SK-N-SH (cell line): Measurements from ENCODE around the gene TXN2. TPM values are rescaled to one million over a fixed set of nuclear protein-coding genes. Genes with fewer than 3 reads are reported as not detected.
A peak's percentile ranks its signal among the peaks of the same experiment; 100 is the strongest.

ENCODE experiments used
- CTCF ChIA-PET: fragments of 300-600, 350-600 bp; formaldehyde crosslinking; extraction: SDS; loops from one replicate; lab custom pipeline; 2021; lab: Yijun Ruan, JAX
- POLR2A ChIA-PET: fragments of 350-600 bp; sonication (Branson Sonifier 250); formaldehyde crosslinking; extraction: SDS; loops from one replicate; lab custom pipeline; 2020; ENCODE audit warnings: antibody characterized with exemption, inconsistent platforms; lab: Yijun Ruan, JAX
- DNase-seq: peaks from one replicate; pipeline ENCODE4 v3.0.0; 2012
- H2AFZ ChIP-seq: fragments of 200-600 bp; sonication (generic); 2 replicates; pipeline ENCODE4 v1.8.1; 2016; ENCODE audit warnings: antibody characterized with exemption, mild to moderate bottlenecking, low read depth
- H3F3A ChIP-seq: fragments of 200-600 bp; sonication (generic); replicated peaks from 2 replicates; pipeline ENCODE3; 2016; ENCODE audit warnings: antibody characterized with exemption, mild to moderate bottlenecking; ENCODE audit not compliant: insufficient read depth
- H3K27ac ChIP-seq, 2 experiments: fragments of 200-500 bp in 1 of 2; fragments of 200-600 bp in 1 of 2; sonication (Bioruptor generic) in 1 of 2; sonication (generic), shearing (Covaris generic) in 1 of 2; 2 replicates each; pipeline versions ENCODE4 v1.5.1 to v1.6.1; 2014 to 2016; ENCODE audit warnings: low read depth in 2 of 2, inconsistent platforms in 1 of 2, low read length in 1 of 2, mild to moderate bottlenecking in 1 of 2, mixed read lengths in 1 of 2
- H3K27me3 ChIP-seq: fragments of 200-600 bp; sonication (generic), shearing (Covaris generic); 2 replicates; pipeline ENCODE4 v1.6.1; 2016; ENCODE audit warnings: mixed run types; ENCODE audit not compliant: insufficient read depth
- H3K36me3 ChIP-seq, 2 experiments: fragments of 200-500 bp in 1 of 2; fragments of 200-600 bp in 1 of 2; sonication (Bioruptor generic) in 1 of 2; sonication (generic) in 1 of 2; replicated peaks in 1 of 2; 2 replicates each; pipeline versions ENCODE3 to v1.5.1; 2014 to 2016; ENCODE audit warnings: low read length in 1 of 2, mild to moderate bottlenecking in 1 of 2; ENCODE audit not compliant: insufficient read depth in 2 of 2, control insufficient read depth in 1 of 2
- H3K4me1 ChIP-seq, 2 experiments: fragments of 200-500 bp in 1 of 2; fragments of 200-600 bp in 1 of 2; sonication (Bioruptor generic) in 1 of 2; sonication (generic), shearing (Covaris generic) in 1 of 2; 2 replicates each; pipeline versions ENCODE4 v1.5.1 to v1.6.1; 2014 to 2016; ENCODE audit warnings: low read depth in 1 of 2, low read length in 1 of 2, mixed run types in 1 of 2; ENCODE audit not compliant: insufficient read depth in 2 of 2, control insufficient read depth in 1 of 2
- H3K4me2 ChIP-seq: fragments of 200-600 bp; sonication (generic), shearing (Covaris generic); 2 replicates; pipeline ENCODE4 v1.6.1; 2017; ENCODE audit warnings: mixed run types
- H3K4me3 ChIP-seq, 2 experiments: fragments of 200-500 bp in 1 of 2; fragments of 200-600 bp in 1 of 2; sonication (Bioruptor generic) in 1 of 2; sonication (generic), shearing (Covaris generic) in 1 of 2; 2 replicates each; pipeline versions ENCODE4 v1.5.1 to v1.8.1; 2014 to 2016; ENCODE audit warnings: low read depth in 2 of 2, inconsistent platforms in 1 of 2, low read length in 1 of 2, mild to moderate bottlenecking in 1 of 2, mixed read lengths in 1 of 2, moderate library complexity in 1 of 2
- H3K79me2 ChIP-seq: fragments of 200-600 bp; sonication (generic); 2 replicates; pipeline ENCODE4 v1.8.1; 2017; ENCODE audit warnings: mild to moderate bottlenecking; ENCODE audit not compliant: insufficient read depth
- H3K9ac ChIP-seq: fragments of 200-600 bp; sonication (generic); 2 replicates; pipeline ENCODE4 v1.6.1; 2017; ENCODE audit warnings: mixed run types
- H3K9me2 ChIP-seq: fragments of 200-600 bp; sonication (generic); 2 replicates; pipeline ENCODE4 v1.6.1; 2017; ENCODE audit warnings: mixed run types
- H3K9me3 ChIP-seq: fragments of 200-600 bp; sonication (generic); 2 replicates; pipeline ENCODE4 v1.6.1; 2017; ENCODE audit warnings: mixed run types, mild to moderate bottlenecking, moderate library complexity
- H4K20me1 ChIP-seq: fragments of 200-600 bp; sonication (generic); 2 replicates; pipeline ENCODE4 v1.6.1; 2017; ENCODE audit warnings: mild to moderate bottlenecking, mixed run types; ENCODE audit not compliant: insufficient read depth
- CHD2 ChIP-seq: fragments of 150-350 bp; IDR thresholded peaks from 2 replicates; pipeline ENCODE4 v1.6.1; 2018; ENCODE audit warnings: low read length; ENCODE audit not compliant: partially characterized antibody
- ELF1 ChIP-seq: IDR thresholded peaks from 2 replicates; pipeline ENCODE4 v1.4.0; 2012
- EZH2phosphoT487 ChIP-seq: fragments of 200-600 bp; sonication (generic); IDR thresholded peaks from 2 replicates; pipeline ENCODE4 v1.6.1; 2017; ENCODE audit warnings: low read depth, mixed run types, mild to moderate bottlenecking, antibody characterized with exemption, moderate library complexity, borderline replicate concordance
- FOSL2 ChIP-seq: IDR thresholded peaks from 2 replicates; pipeline ENCODE4 v1.4.0; 2012; ENCODE audit warnings: low read depth, mild to moderate bottlenecking, moderate library complexity, borderline replicate concordance
- FOXM1 ChIP-seq: IDR thresholded peaks from 2 replicates; pipeline ENCODE4 v1.4.0; 2012; ENCODE audit warnings: low read depth, mild to moderate bottlenecking
- GABPA ChIP-seq: IDR thresholded peaks from 2 replicates; pipeline ENCODE4 v1.4.0; 2012; ENCODE audit warnings: low read depth, mild to moderate bottlenecking
- GATA2 ChIP-seq: sonication (generic); formaldehyde crosslinking; IDR thresholded peaks from 2 replicates; pipeline ENCODE4 v1.5.0; 2020; ENCODE audit warnings: mild to moderate bottlenecking, missing genetic modification reagents
- JUND ChIP-seq: IDR thresholded peaks from 2 replicates; pipeline ENCODE4 v1.4.0; 2012
- MXI1 ChIP-seq: IDR thresholded peaks from 2 replicates; pipeline ENCODE4 v1.6.1; 2012; ENCODE audit warnings: mild to moderate bottlenecking, low read depth, low read length, improper control_type of control experiment
- NFIC ChIP-seq: IDR thresholded peaks from 2 replicates; pipeline ENCODE4 v1.4.0; 2012; ENCODE audit warnings: borderline replicate concordance
- RAD21 ChIP-seq: IDR thresholded peaks from 2 replicates; pipeline ENCODE4 v1.6.1; 2012; ENCODE audit warnings: mild to moderate bottlenecking, low read length
- RCOR1 ChIP-seq: fragments of 150-350 bp; IDR thresholded peaks from 2 replicates; pipeline ENCODE4 v1.6.1; 2017; ENCODE audit warnings: antibody characterized with exemption, low read length
- RFX5 ChIP-seq: IDR thresholded peaks from 2 replicates; pipeline ENCODE4 v1.6.1; 2012; ENCODE audit warnings: mild to moderate bottlenecking, improper control_type of control experiment, low read length
- SIN3A ChIP-seq: IDR thresholded peaks from 2 replicates; pipeline ENCODE4 v1.6.1; 2012; ENCODE audit warnings: low read depth, mild to moderate bottlenecking, low read length, moderate library complexity, borderline replicate concordance
- SMC3 ChIP-seq: IDR thresholded peaks from 2 replicates; pipeline ENCODE4 v1.6.1; 2012; ENCODE audit warnings: low read depth, low read length, improper control_type of control experiment
- TAF1 ChIP-seq: IDR thresholded peaks from 2 replicates; pipeline ENCODE4 v1.6.1; 2012; ENCODE audit warnings: low read depth, mild to moderate bottlenecking, low read length, moderate library complexity, borderline replicate concordance
- TCF12 ChIP-seq: IDR thresholded peaks from 2 replicates; pipeline ENCODE4 v1.4.0; 2012
- TEAD4 ChIP-seq: IDR thresholded peaks from 2 replicates; pipeline ENCODE4 v1.4.0; 2012; ENCODE audit warnings: mild to moderate bottlenecking, borderline replicate concordance; ENCODE audit not compliant: insufficient read depth
- WGBS: methylation state at CpG from one replicate; pipeline ENCODE4 v1.1.6; 2017; ENCODE audit warnings: low lambda C conversion rate; 5-methylcytosine and 5-hydroxymethylcytosine counted together
- polyA plus RNA-seq, 3 experiments: library from polyadenylated mRNA; depleted of rRNA; stranded (reverse); fragments of >200 nt; gene quantifications; 2 replicates each; pipeline ENCODE4 v1.2.3, GENCODE V29; 2012
- TF ChIP-seq, protein P1 (sequence below): IDR thresholded peaks from 2 replicates; pipeline ENCODE4 v1.4.0; 2012; ENCODE audit warnings: low read depth, borderline replicate concordance
- TF ChIP-seq, protein P2 (sequence below): IDR thresholded peaks from 2 replicates; pipeline ENCODE4 v1.4.0; 2012; ENCODE audit warnings: low read depth, borderline replicate concordance
- TF ChIP-seq, protein P3 (sequence below): IDR thresholded peaks from 2 replicates; pipeline ENCODE4; 2012
- TF ChIP-seq, protein P4 (sequence below): fragments of 150-350 bp; IDR thresholded peaks from 2 replicates; pipeline ENCODE4 v1.6.1; 2016; ENCODE audit warnings: mild to moderate bottlenecking, low read depth, low read length
- TF ChIP-seq, protein P5 (sequence below): IDR thresholded peaks from 2 replicates; pipeline ENCODE4 v1.6.1; 2012; ENCODE audit warnings: mild to moderate bottlenecking, low read depth, low read length, moderate library complexity

The TXN2 gene
- polyA plus RNA-seq, 1 of the 3 experiments (the other 2 are of a cell fraction) = 251 TPM

DNA sequence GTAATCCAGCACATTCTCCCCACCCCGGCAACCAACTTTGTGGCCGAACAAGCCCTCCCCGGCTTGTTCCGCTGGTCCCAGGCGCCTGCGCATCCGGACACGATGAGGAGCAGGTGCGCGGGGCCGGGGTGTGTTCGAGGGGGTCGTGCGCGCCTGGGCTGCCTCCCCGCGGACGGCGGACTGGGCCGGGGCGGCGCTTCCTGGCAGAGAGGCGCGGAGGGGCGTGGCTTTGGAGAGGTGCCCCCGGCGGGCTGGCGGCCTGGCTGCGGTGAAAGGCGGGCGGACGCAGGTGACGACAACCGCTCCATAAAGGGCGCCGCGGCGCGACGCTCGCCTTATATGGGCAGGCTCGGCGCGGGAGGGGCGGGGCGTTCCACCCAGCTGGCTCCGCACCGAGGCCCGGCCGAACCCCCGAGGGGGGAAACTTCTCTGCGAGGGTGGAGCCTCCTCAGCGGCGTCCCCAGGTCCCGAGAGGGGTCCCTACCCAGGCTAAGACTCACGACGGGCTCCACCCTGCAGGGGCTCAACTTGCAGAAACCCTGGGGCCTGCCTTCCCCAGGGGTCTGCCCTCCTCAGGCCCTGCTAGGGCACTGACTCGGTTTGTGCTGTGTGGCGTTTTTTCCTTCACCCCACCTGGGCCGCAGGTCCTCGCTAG, 26.4 kb downstream of the TXN2 start:
- no peaks in the 10 kb centered on the region for H3K9me2 ChIP-seq
- ChIA-PET POLR2A (interaction anchor here (1.1 kb wide), 1 partner anchor 16 kb away, joined by 4 read pairs; no protein-coding TSS in a partner anchor), CTCF (interaction anchor here (0.6 to 5.9 kb wide), 5 partner anchors 14 to 169 kb away, joined by 3 to 26 read pairs (median 4); no protein-coding TSS in a partner anchor)
- H3K79me2 ChIP-seq = no peaks in the 10 kb centered on the region
- no peaks in the 10 kb centered on the region for H3K9me3 ChIP-seq
- H3K4me1 ChIP-seq = peaks cover 0 to 8% of the 10 kb centered on the region in 2 experiments; a peak in 1 of 4 replicates
- no peaks in the 10 kb centered on the region for H3K27me3 ChIP-seq
- 66% methylated on average over 5 of the region's 61 CpGs for WGBS
- peak; percentile 96 for DNase-seq
- H3K9ac ChIP-seq = peak overlapping the region; percentile 44; the same call in 1 of the 2 replicates
- H3K4me2 ChIP-seq = peak overlapping the region; percentile 79
- H3K27ac ChIP-seq = peak overlapping the region in 1 of 2 experiments; percentile 39; a peak in 1 of 4 replicates
- no peaks in the 10 kb centered on the region for H3K36me3 ChIP-seq
- H3F3A ChIP-seq = peaks cover 7% of the 10 kb centered on the region
- H3K4me3 ChIP-seq = peak overlapping the region; percentile 37 to 44; a peak in 3 of 4 replicates
- H2AFZ ChIP-seq = peak overlapping the region; percentile 71
- H4K20me1 ChIP-seq = no peaks in the 10 kb centered on the region
- TF ChIP-seq, protein P1, sequence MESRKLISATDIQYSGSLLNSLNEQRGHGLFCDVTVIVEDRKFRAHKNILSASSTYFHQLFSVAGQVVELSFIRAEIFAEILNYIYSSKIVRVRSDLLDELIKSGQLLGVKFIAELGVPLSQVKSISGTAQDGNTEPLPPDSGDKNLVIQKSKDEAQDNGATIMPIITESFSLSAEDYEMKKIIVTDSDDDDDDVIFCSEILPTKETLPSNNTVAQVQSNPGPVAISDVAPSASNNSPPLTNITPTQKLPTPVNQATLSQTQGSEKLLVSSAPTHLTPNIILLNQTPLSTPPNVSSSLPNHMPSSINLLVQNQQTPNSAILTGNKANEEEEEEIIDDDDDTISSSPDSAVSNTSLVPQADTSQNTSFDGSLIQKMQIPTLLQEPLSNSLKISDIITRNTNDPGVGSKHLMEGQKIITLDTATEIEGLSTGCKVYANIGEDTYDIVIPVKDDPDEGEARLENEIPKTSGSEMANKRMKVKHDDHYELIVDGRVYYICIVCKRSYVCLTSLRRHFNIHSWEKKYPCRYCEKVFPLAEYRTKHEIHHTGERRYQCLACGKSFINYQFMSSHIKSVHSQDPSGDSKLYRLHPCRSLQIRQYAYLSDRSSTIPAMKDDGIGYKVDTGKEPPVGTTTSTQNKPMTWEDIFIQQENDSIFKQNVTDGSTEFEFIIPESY = no peak
- TF ChIP-seq MXI1 (0 out of 2 replicates have a peak, but pooled peaks have one; percentile 33), RAD21 (peak; percentile 36), RFX5 (no peak), GATA2 (CRISPR knock-in tag) (no peak), CHD2 (no peak), TEAD4 (no peak), NFIC (peak; percentile 38; the same call in 1 of the 2 replicates), SMC3 (0 out of 2 replicates have a peak, but pooled peaks have one; percentile 21), TAF1 (no peak), EZH2phosphoT487 (no peak), RCOR1 (no peak), ELF1 (no peak), SIN3A (0 out of 2 replicates have a peak, but pooled peaks have one; percentile 22), JUND (no peak), FOSL2 (no peak), GABPA (no peak), TCF12 (no peak), FOXM1 (no peak)
- TF ChIP-seq, protein P2, sequence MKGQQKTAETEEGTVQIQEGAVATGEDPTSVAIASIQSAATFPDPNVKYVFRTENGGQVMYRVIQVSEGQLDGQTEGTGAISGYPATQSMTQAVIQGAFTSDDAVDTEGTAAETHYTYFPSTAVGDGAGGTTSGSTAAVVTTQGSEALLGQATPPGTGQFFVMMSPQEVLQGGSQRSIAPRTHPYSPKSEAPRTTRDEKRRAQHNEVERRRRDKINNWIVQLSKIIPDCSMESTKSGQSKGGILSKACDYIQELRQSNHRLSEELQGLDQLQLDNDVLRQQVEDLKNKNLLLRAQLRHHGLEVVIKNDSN = no peak
- TF ChIP-seq, protein P3, sequence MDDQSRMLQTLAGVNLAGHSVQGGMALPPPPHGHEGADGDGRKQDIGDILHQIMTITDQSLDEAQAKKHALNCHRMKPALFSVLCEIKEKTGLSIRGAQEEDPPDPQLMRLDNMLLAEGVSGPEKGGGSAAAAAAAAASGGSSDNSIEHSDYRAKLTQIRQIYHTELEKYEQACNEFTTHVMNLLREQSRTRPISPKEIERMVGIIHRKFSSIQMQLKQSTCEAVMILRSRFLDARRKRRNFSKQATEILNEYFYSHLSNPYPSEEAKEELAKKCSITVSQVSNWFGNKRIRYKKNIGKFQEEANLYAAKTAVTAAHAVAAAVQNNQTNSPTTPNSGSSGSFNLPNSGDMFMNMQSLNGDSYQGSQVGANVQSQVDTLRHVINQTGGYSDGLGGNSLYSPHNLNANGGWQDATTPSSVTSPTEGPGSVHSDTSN = no peak; the same call in 1 of the 2 replicates
- TF ChIP-seq, protein P4, sequence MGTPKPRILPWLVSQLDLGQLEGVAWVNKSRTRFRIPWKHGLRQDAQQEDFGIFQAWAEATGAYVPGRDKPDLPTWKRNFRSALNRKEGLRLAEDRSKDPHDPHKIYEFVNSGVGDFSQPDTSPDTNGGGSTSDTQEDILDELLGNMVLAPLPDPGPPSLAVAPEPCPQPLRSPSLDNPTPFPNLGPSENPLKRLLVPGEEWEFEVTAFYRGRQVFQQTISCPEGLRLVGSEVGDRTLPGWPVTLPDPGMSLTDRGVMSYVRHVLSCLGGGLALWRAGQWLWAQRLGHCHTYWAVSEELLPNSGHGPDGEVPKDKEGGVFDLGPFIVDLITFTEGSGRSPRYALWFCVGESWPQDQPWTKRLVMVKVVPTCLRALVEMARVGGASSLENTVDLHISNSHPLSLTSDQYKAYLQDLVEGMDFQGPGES = no peak
- TF ChIP-seq, protein P5, sequence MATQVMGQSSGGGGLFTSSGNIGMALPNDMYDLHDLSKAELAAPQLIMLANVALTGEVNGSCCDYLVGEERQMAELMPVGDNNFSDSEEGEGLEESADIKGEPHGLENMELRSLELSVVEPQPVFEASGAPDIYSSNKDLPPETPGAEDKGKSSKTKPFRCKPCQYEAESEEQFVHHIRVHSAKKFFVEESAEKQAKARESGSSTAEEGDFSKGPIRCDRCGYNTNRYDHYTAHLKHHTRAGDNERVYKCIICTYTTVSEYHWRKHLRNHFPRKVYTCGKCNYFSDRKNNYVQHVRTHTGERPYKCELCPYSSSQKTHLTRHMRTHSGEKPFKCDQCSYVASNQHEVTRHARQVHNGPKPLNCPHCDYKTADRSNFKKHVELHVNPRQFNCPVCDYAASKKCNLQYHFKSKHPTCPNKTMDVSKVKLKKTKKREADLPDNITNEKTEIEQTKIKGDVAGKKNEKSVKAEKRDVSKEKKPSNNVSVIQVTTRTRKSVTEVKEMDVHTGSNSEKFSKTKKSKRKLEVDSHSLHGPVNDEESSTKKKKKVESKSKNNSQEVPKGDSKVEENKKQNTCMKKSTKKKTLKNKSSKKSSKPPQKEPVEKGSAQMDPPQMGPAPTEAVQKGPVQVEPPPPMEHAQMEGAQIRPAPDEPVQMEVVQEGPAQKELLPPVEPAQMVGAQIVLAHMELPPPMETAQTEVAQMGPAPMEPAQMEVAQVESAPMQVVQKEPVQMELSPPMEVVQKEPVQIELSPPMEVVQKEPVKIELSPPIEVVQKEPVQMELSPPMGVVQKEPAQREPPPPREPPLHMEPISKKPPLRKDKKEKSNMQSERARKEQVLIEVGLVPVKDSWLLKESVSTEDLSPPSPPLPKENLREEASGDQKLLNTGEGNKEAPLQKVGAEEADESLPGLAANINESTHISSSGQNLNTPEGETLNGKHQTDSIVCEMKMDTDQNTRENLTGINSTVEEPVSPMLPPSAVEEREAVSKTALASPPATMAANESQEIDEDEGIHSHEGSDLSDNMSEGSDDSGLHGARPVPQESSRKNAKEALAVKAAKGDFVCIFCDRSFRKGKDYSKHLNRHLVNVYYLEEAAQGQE = 0 out of 2 replicates have a peak, but pooled peaks have one; percentile 13
